Left ventricle myocardium superior (tissue), 1 donor: ENCODE measurements around the gene MCAT. TPM values are rescaled to one million over a fixed set of nuclear protein-coding genes. Genes with fewer than 3 reads are reported as not detected.

ENCODE experiments used
- ATAC-seq: fragments of 200-7000 bp; cut with Tn5 transposase; one replicate; pipeline ENCODE4 v1.9.1; 2020; ENCODE audit warnings: mild to moderate bottlenecking, moderate library complexity
- DNase-seq: peaks from one replicate; pipeline ENCODE4 v3.0.0-alpha.2; 2020
- intact Hi-C: fragments of 100-400 bp; cut with micrococcal nuclease; formaldehyde crosslinking; loops from one replicate; pipeline ENCODE4 v1.11.0; 2022
- total RNA-seq: library from RNA; stranded (reverse); fragmentation: NEBNext Ultra II Directional; extraction: Animal tissue kit (Norgen Biotek cat#: 25700); gene quantifications from one replicate; pipeline ENCODE4 v1.2.1, GENCODE V29; 2021
- donor health status: DM: no; HTN: yes; CAD: no; lungs with severe emphysema.

The MCAT gene
- total RNA-seq, 1 donor from 2014 or later, result 13.4 TPM

GRCh38 chr22:43131773-43132501 lies 11.3 kb downstream of the MCAT start:
- DNase-seq, result peak; percentile 58
- intact Hi-C loops, result no loop called here
- ATAC-seq, result peak; percentile 64

- ATAC-seq (no peak), DNase-seq (no peak)
- intact Hi-C loops, result no loop called here
These were observed 13.5 kb downstream of the MCAT start for GRCh38 chr22:43129426-43130425.

- ATAC-seq, result no peak
- intact Hi-C loops, result no loop called here
These were observed 14.2 kb downstream of the MCAT start for GRCh38 chr22:43128928-43129424.

GRCh38 chr22:43128116-43128515 lies 15.1 kb downstream of the MCAT start:
- intact Hi-C loops, result no loop called here
- DNase-seq, result no peak
- ATAC-seq, result no peak

More at GRCh38 chr22:43128928-43129424, 14.2 kb downstream of the MCAT start:
- no peak for DNase-seq

- no peak for ATAC-seq
- no peak for DNase-seq
- intact Hi-C loops, result no loop called here
These were observed 15.9 kb downstream of the MCAT start for GRCh38 chr22:43127166-43127908.

- ATAC-seq (no peak), DNase-seq (no peak)
- intact Hi-C loops, result no loop called here
These were observed 16.6 kb downstream of the MCAT start for GRCh38 chr22:43126501-43127165.

- intact Hi-C loops, result no loop called here
- ATAC-seq (no peak), DNase-seq (no peak)
These were observed 24.2 kb downstream of the MCAT start for GRCh38 chr22:43118953-43119458.

GRCh38 chr22:43118024-43118849 lies 25.0 kb downstream of the MCAT start:
- no peak for ATAC-seq
- no peak for DNase-seq
- intact Hi-C loops, result no loop called here

GRCh38 chr22:43116932-43117331 lies 26.3 kb downstream of the MCAT start:
- intact Hi-C loops, result no loop called here
- no peak for DNase-seq
- ATAC-seq, result no peak

GRCh38 chr22:43114958-43115357 lies 28.2 kb downstream of the MCAT start:
- intact Hi-C loops, result no loop called here
- ATAC-seq (no peak), DNase-seq (no peak)

- DNase-seq (no peak), ATAC-seq (no peak)
- intact Hi-C loops, result no loop called here
These were observed 29.5 kb downstream of the MCAT start for GRCh38 chr22:43113526-43114251.

- intact Hi-C loops, result no loop called here
- DNase-seq, result peak; percentile 55
- ATAC-seq, result peak; percentile 71
These were observed 32.1 kb downstream of the MCAT start for GRCh38 chr22:43110927-43111623.

GRCh38 chr22:43110444-43110926 lies 32.7 kb downstream of the MCAT start, which contains the start of gene BIK:
TSS of gene BIK (plus strand) at chr22:43110750. CDS start at chr22:43124023, 13,273 bp downstream.
- ATAC-seq (peak; percentile 77), DNase-seq (peak; percentile 62)
- intact Hi-C loops, result no loop called here

GRCh38 chr22:43109921-43110443 lies 33.2 kb downstream of the MCAT start:
- DNase-seq (no peak), ATAC-seq (no peak)
- intact Hi-C loops, result no loop called here

- no peak for ATAC-seq
- intact Hi-C loops, result no loop called here
- no peak for DNase-seq
These were observed 33.7 kb downstream of the MCAT start for GRCh38 chr22:43109511-43109910.

- intact Hi-C loops, result no loop called here
- ATAC-seq (no peak), DNase-seq (no peak)
These were observed 36.9 kb downstream of the MCAT start for GRCh38 chr22:43106302-43106701.
